Colonic mucosa (tissue), 4 donors: ENCODE data around the gene ALDH3B2. TPM values are rescaled to one million over a fixed set of nuclear protein-coding genes. Genes with fewer than 3 reads are reported as not detected.

Experiments used
- DNase-seq: peaks from one replicate; pipeline ENCODE4 v3.0.0-alpha.2; 2020
- H3K27ac ChIP-seq: fragments of 200-600 bp; one replicate; pipeline ENCODE4 v1.8.0; 2021
- H3K27me3 ChIP-seq: fragments of 200-600 bp; one replicate; pipeline ENCODE4 v1.8.0; 2021
- H3K36me3 ChIP-seq: fragments of 200-600 bp; one replicate; pipeline ENCODE4 v1.8.0; 2021
- H3K4me1 ChIP-seq: fragments of 200-600 bp; one replicate; pipeline ENCODE4 v1.8.0; 2021; ENCODE audit warnings: mild to moderate bottlenecking
- H3K4me3 ChIP-seq: fragments of 200-600 bp; one replicate; pipeline ENCODE4 v1.8.0; 2021
- H3K9ac ChIP-seq, 2 donors: one replicate each; pipeline ENCODE4 v1.7.0; 2013; ENCODE audit warnings: control low read depth in 2 of 2, low read depth in 2 of 2, low read length in 2 of 2
- H3K9me3 ChIP-seq: fragments of 200-600 bp; one replicate; pipeline ENCODE4 v1.8.0; 2021
- intact Hi-C: fragments of 100-400 bp; cut with DNase I; formaldehyde crosslinking; loops from one replicate; pipeline ENCODE4 v1.14.1; 2022
- total RNA-seq, 2 donors: library from RNA; stranded (reverse); fragmentation: NEBNext Ultra II Directional in 1 of 2; extraction: Animal tissue kit (Norgen Biotek cat#: 25700) in 1 of 2; gene quantifications; one replicate each; pipeline ENCODE4 v1.2.1, GENCODE V29; 2021
- TF ChIP-seq, protein P1 (sequence below): fragments of 200-600 bp; IDR thresholded peaks from one replicate; pipeline ENCODE4 v1.8.0; 2022; ENCODE audit warnings: antibody characterized with exemption, mild to moderate bottlenecking
- donor health status: healthy.
- donor health status: DM: no; HTN: no; CAD: no.
- donor health status: DM: no; HTN: no; CAD: no.

Gene ALDH3B2
- total RNA-seq, 2 donors from 2014 or later = 0.08 to 0.89 TPM

DNA sequence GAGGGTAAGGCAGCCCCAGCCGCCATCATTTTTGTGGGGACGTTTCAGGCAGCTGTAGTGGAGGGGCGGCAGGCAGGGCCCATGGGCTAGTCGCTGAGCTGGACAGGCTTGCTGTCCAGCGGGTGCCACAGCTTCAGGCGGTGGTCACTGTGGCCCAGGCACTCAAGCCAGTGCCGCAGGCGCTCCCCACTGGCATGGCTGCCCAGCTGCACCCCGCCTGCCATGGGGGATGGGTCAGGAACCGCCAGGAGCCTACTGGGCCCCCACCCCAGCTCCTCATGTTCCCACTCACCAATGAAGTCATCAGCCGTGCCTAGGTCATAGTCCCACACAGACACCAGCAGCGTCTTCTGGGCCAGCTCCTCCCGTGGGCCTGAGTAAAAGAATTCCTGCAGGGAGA is 61.7 kb downstream of the ALDH3B2 start:
- H3K4me3 ChIP-seq = no peak overlapping the region
- peaks cover 2% of the 10 kb centered on the region for H3K4me1 ChIP-seq
- DNase-seq = no peak
- TF ChIP-seq, protein P1, sequence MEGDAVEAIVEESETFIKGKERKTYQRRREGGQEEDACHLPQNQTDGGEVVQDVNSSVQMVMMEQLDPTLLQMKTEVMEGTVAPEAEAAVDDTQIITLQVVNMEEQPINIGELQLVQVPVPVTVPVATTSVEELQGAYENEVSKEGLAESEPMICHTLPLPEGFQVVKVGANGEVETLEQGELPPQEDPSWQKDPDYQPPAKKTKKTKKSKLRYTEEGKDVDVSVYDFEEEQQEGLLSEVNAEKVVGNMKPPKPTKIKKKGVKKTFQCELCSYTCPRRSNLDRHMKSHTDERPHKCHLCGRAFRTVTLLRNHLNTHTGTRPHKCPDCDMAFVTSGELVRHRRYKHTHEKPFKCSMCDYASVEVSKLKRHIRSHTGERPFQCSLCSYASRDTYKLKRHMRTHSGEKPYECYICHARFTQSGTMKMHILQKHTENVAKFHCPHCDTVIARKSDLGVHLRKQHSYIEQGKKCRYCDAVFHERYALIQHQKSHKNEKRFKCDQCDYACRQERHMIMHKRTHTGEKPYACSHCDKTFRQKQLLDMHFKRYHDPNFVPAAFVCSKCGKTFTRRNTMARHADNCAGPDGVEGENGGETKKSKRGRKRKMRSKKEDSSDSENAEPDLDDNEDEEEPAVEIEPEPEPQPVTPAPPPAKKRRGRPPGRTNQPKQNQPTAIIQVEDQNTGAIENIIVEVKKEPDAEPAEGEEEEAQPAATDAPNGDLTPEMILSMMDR = no peak
- peaks cover 17% of the 10 kb centered on the region for H3K36me3 ChIP-seq
- H3K27ac ChIP-seq = no peak overlapping the region
- no peaks in the 10 kb centered on the region for H3K9me3 ChIP-seq
- intact Hi-C loops = no loop called here
- no peak overlapping the region for H3K9ac ChIP-seq
- H3K27me3 ChIP-seq = no peaks in the 10 kb centered on the region

Other genes with a start within 250 kb of the ALDH3B2 start
- 10 to 100 TPM; 38.3 to 70.4 TPM for gene RPS6KB2, start 246.1 kb downstream of the ALDH3B2 start, total RNA-seq
- 1 to 10 TPM; 5.5 to 9.6 TPM for gene PTPRCAP, start 236.9 kb downstream of the ALDH3B2 start, total RNA-seq
- 100 to 1,000 TPM; 213 to 243 TPM for gene CORO1B, start 231.1 kb downstream of the ALDH3B2 start, total RNA-seq
- gene GPR152, start 221.9 kb downstream of the ALDH3B2 start, total RNA-seq = not detected
- under 1 TPM; 0.20 to 0.53 TPM for gene CABP4, start 219.3 kb downstream of the ALDH3B2 start, total RNA-seq
- gene TMEM134, start 205.4 kb downstream of the ALDH3B2 start, total RNA-seq = 10 to 100 TPM; 50.1 to 59.5 TPM
- 10 to 100 TPM; 45.3 to 57.9 TPM for gene AIP, start 191.6 kb downstream of the ALDH3B2 start, total RNA-seq
- gene PITPNM1, start 169.3 kb downstream of the ALDH3B2 start, total RNA-seq = 10 to 100 TPM; 89.3 to 91.4 TPM
- 100 to 1,000 TPM in 1 of 2 donors, 10 to 100 TPM in 1; 91.6 to 142 TPM for gene CDK2AP2, start 166.5 kb downstream of the ALDH3B2 start, total RNA-seq
- gene CABP2, start 151.2 kb downstream of the ALDH3B2 start, total RNA-seq = not detected
- 100 to 1,000 TPM; 543 to 842 TPM for gene GSTP1, start 90.8 kb downstream of the ALDH3B2 start, total RNA-seq
- 100 to 1,000 TPM; 329 to 361 TPM for gene NDUFV1, start 67.7 kb downstream of the ALDH3B2 start, total RNA-seq
- gene NUDT8, start 44.7 kb downstream of the ALDH3B2 start, total RNA-seq = 10 to 100 TPM; 35.1 to 52.5 TPM
- gene TBX10, start 34.9 kb downstream of the ALDH3B2 start, total RNA-seq = 10 to 100 TPM in 1 of 2 donors, 1 to 10 TPM in 1; 7.8 to 19.3 TPM
- gene ACY3, start 23.9 kb downstream of the ALDH3B2 start, total RNA-seq = 10 to 100 TPM; 10.6 to 13.8 TPM